K562 (cell line): Measurements from ENCODE around the gene MAGI1. TPM values are rescaled to one million over a fixed set of nuclear protein-coding genes. Genes with fewer than 3 reads are reported as not detected.

Experiments used
- ARID2 ChIP-seq: fragments of 450-650 bp; IDR thresholded peaks from 2 replicates; pipeline ENCODE4 v1.6.1; 2017; ENCODE audit warnings: antibody characterized with exemption, mild to moderate bottlenecking
- ARID3A ChIP-seq: IDR thresholded peaks from 2 replicates; pipeline ENCODE4 v1.6.1; 2012; ENCODE audit warnings: low read depth, low read length, improper control_type of control experiment, borderline replicate concordance
- BRF1 ChIP-seq: IDR thresholded peaks from 3 replicates; pipeline ENCODE4 v1.6.1; 2011; ENCODE audit warnings: borderline replicate concordance, mild to moderate bottlenecking; ENCODE audit not compliant: insufficient read length; ENCODE audit errors: extremely low read depth
- CBX8 ChIP-seq: fragments of 200-600 bp; sonication (generic); IDR thresholded peaks from 2 replicates; pipeline ENCODE4 v1.6.1; 2012; ENCODE audit warnings: borderline replicate concordance, mixed run types, low read depth, mild to moderate bottlenecking, moderate library complexity, mixed read lengths, low read length, control low read depth, inconsistent platforms; ENCODE audit not compliant: poor library complexity, severe bottlenecking; ENCODE audit errors: extremely low read depth
- FOXK1 ChIP-seq: sonication (generic); formaldehyde crosslinking; IDR thresholded peaks from 2 replicates; pipeline ENCODE4 v1.8.0; 2022; ENCODE audit warnings: missing genetic modification reagents, mild to moderate bottlenecking, borderline replicate concordance
- FOXM1 ChIP-seq, 2 experiments: fragments of 450-650 bp in 1 of 2; sonication (generic) in 1 of 2; formaldehyde crosslinking in 1 of 2; IDR thresholded peaks; 2 replicates each; pipeline versions ENCODE4 v1.6.1 to v1.9.0; 2017 to 2022; ENCODE audit warnings: low read depth in 2 of 2, mild to moderate bottlenecking in 2 of 2, missing genetic modification reagents in 1 of 2, moderate library complexity in 1 of 2
- HDAC1 ChIP-seq, 2 experiments: fragments of 450-650 bp; IDR thresholded peaks; 2 replicates each; pipeline ENCODE4 v1.6.1; 2016 to 2017; ENCODE audit warnings: inconsistent platforms in 1 of 2, mild to moderate bottlenecking in 1 of 2, moderate library complexity in 1 of 2
- IRF1 ChIP-seq: sonication (generic); formaldehyde crosslinking; IDR thresholded peaks from 2 replicates; pipeline ENCODE4 v1.8.0; 2022; ENCODE audit warnings: missing genetic modification reagents, mild to moderate bottlenecking, borderline replicate concordance
- JUN ChIP-seq, 2 experiments: sonication (generic) in 1 of 2; formaldehyde crosslinking in 1 of 2; IDR thresholded peaks; 2 replicates each; pipeline versions ENCODE4 v1.6.1 to v1.8.0; 2012 to 2022; ENCODE audit warnings: borderline replicate concordance in 2 of 2, mild to moderate bottlenecking in 2 of 2, improper control_type of control experiment in 1 of 2, low read depth in 1 of 2, low read length in 1 of 2, missing genetic modification reagents in 1 of 2
- JUND ChIP-seq, 2 experiments: IDR thresholded peaks; 2 replicates in 1 of 2; 3 replicates in 1 of 2; pipeline ENCODE4 v1.6.1; 2011; ENCODE audit warnings: borderline replicate concordance in 2 of 2, low read depth in 2 of 2, low read length in 2 of 2, improper control_type of control experiment in 1 of 2, missing biosample characterization in 1 of 2, missing genetic modification characterization in 1 of 2, missing genetic modification reagents in 1 of 2
- KAT2B ChIP-seq: IDR thresholded peaks from one replicate; pipeline ENCODE4 v1.6.1; 2012; ENCODE audit warnings: low read depth, mild to moderate bottlenecking, control low read depth, inconsistent platforms, low read length, moderate library complexity
- MEIS2 ChIP-seq: fragments of 450-650 bp; IDR thresholded peaks from 2 replicates; pipeline ENCODE4 v1.6.1; 2014; ENCODE audit warnings: mild to moderate bottlenecking; ENCODE audit not compliant: partially characterized antibody
- TAF9B ChIP-seq: fragments of 450-650 bp; IDR thresholded peaks from 2 replicates; pipeline ENCODE4 v1.6.1; 2018; ENCODE audit warnings: mild to moderate bottlenecking; ENCODE audit not compliant: partially characterized antibody
- TCFL5 ChIP-seq: fragments of 250-450 bp; sonication (Bioruptor Pico); conservative IDR thresholded peaks from 2 replicates; pipeline ENCODE4 v1.6.1; 2021; ENCODE audit warnings: mild to moderate bottlenecking, moderate library complexity, matching md5 sums
- XRCC4 ChIP-seq: IDR thresholded peaks from one replicate; pipeline ENCODE4 v1.6.1; 2011; ENCODE audit not compliant: insufficient read depth, insufficient read length; ENCODE audit errors: extremely low read depth
- ZBTB5 ChIP-seq: fragments of 450-650 bp; IDR thresholded peaks from 2 replicates; pipeline ENCODE4 v1.6.1; 2017; ENCODE audit warnings: antibody characterized with exemption
- polyA plus RNA-seq, 8 experiments: library from polyadenylated mRNA; depleted of rRNA in 4 of 8; stranded (reverse) in 5 of 8; unstranded in 3 of 8; fragments of >200 nt; fragmentation: Nextera tagmentation in 2 of 8; fragmentation: Illumina TruSeq in 1 of 8; extraction: Ambion mirVana in 2 of 8; extraction: Trizol in 1 of 8; gene quantifications; 2 replicates each; pipeline versions ENCODE4 v1.2.1 to v1.2.3, GENCODE V29; 2011 to 2014; ENCODE audit warnings: inconsistent platforms in 1 of 8, missing spikeins in 1 of 8
- total RNA-seq, 7 experiments: library from RNA; depleted of rRNA in 6 of 7; stranded (reverse); fragments of >200 nt in 6 of 7; fragmentation: Illumina TruSeq in 2 of 7; extraction: Trizol in 2 of 7; gene quantifications; 2 replicates each; pipeline versions ENCODE4 v1.2.1 to v1.2.3, GENCODE V29; 2011 to 2021; ENCODE audit warnings: low replicate concordance in 1 of 7
- TF ChIP-seq, protein P1 (sequence below), 2 experiments: fragments of 450-650 bp; IDR thresholded peaks; 2 replicates each; pipeline ENCODE4 v1.6.1; 2016

The MAGI1 gene
- total and polyA plus RNA-seq, 9 of the 15 experiments (the other 6 are each of a cell fraction or from before 2014, with no cell fraction given) = 7.8 to 59.4 (median 43.2) TPM

DNA sequence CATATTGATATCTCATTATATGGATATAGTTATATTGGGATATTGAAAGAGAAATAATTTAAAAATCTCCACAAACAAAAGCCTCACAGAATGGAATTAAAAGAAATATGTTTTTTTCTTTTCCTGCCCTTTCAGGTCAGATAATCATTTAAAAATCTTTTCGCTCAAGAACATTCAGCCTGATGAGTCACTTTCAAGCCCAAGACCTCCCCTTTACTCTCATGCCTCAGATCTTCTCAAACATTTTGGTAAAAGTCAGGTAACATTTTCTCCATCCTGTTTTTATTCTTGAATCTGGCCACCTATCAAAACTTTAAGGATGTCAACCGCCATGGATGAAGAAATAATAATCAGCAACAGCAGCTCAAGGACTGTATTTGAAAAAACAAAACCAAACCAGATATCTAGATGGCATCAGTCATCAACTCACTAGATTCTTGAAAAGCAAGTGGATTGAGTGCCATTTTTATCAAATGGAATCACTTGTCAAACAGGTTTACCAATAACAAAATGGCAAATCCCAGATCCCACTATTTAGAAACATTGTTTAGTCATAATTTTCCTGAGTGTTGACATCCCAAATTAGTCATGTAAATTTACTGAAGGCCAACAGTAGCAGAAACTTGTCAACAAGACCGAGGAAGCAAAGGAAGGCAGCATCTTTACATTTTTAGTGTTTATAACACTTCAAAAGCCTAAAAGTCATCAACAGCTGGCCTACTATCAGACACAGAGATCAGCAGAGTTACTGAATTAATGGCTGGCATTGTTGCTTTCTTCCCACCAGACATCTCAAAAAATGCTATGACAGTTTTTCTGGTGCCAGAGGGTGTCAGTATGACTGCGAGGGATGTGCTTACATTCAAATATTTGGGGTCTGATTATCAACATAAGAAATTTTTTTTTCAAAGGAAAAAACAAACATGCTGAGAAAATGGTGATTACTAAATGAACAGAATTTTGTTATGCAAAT lies 444.7 kb downstream of the MAGI1 start (continued):
- TF ChIP-seq XRCC4 = no peak
- TF ChIP-seq ARID3A = 0 out of 2 replicates have a peak, but pooled peaks have one; percentile 15
- no peak for TF ChIP-seq ARID2
- 0 out of 2 replicates have a peak, but pooled peaks have one; percentile 18 for TF ChIP-seq JUN (IDR thresholded peaks at IDR 0.05; ENCODE audit: borderline replicate concordance, low read depth, low read length)
- TF ChIP-seq JUN (CRISPR knock-in tag; IDR thresholded peaks at IDR 0.05; ENCODE audit: borderline replicate concordance) = no peak
- TF ChIP-seq ZBTB5 = no peak
- TF ChIP-seq HDAC1 (IDR thresholded peaks at IDR 0.05) = no peak
- TF ChIP-seq CBX8 = no peak
- TF ChIP-seq BRF1 = no peak
- peak; percentile 18 for TF ChIP-seq MEIS2
- no peak for TF ChIP-seq TCFL5 (CRISPR knock-in tag)
- TF ChIP-seq JUND (IDR thresholded peaks at IDR 0.05; ENCODE audit: borderline replicate concordance, low read depth, low read length) = peak; percentile 79
- no peak; the same call in 2 of the 3 replicates for TF ChIP-seq JUND (tag; IDR thresholded peaks at IDR 0.05; ENCODE audit: borderline replicate concordance, low read depth, low read length)
- no peak for TF ChIP-seq FOXK1 (CRISPR knock-in tag)
- TF ChIP-seq TAF9B = peak; percentile 10
- TF ChIP-seq, protein P1, sequence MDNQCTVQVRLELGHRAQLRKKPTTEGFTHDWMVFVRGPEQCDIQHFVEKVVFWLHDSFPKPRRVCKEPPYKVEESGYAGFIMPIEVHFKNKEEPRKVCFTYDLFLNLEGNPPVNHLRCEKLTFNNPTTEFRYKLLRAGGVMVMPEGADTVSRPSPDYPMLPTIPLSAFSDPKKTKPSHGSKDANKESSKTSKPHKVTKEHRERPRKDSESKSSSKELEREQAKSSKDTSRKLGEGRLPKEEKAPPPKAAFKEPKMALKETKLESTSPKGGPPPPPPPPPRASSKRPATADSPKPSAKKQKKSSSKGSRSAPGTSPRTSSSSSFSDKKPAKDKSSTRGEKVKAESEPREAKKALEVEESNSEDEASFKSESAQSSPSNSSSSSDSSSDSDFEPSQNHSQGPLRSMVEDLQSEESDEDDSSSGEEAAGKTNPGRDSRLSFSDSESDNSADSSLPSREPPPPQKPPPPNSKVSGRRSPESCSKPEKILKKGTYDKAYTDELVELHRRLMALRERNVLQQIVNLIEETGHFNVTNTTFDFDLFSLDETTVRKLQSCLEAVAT (IDR thresholded peaks at IDR 0.05) = 0 out of 4 replicates have a peak, but pooled peaks of 1 of the 2 experiments have one; percentile 23
- TF ChIP-seq IRF1 = no peak
- TF ChIP-seq FOXM1 (IDR thresholded peaks at IDR 0.05; ENCODE audit: low read depth) = 0 out of 2 replicates have a peak, but pooled peaks have one; percentile 19
- TF ChIP-seq FOXM1 (CRISPR knock-in tag; IDR thresholded peaks at IDR 0.05; ENCODE audit: low read depth) = no peak
- no peak for TF ChIP-seq KAT2B
